Activated CD8-positive, alpha-beta memory T cell treated with anti-CD3 and anti-CD28 coated beads for 36 hours (primary cell): ENCODE data around the gene SORCS1. TPM values are rescaled to one million over a fixed set of nuclear protein-coding genes. Genes with fewer than 3 reads are reported as not detected.

Experiments used
- CTCF ChIA-PET: fragments of 350-600 bp; sonication (Branson Sonifier 250); formaldehyde crosslinking; loops from one replicate; lab custom pipeline; 2021; ENCODE audit warnings: antibody characterized with exemption; lab: Charles Lee
- POLR2A ChIA-PET: fragments of 350-600 bp; sonication (Branson Sonifier 250); formaldehyde crosslinking; loops from one replicate; lab custom pipeline; 2021; ENCODE audit warnings: antibody characterized with exemption; lab: Charles Lee
- total RNA-seq, 2 experiments: library from RNA; stranded (reverse); gene quantifications; one replicate each; pipeline ENCODE4 v1.2.3, GENCODE V29; 2021

The SORCS1 gene
- total RNA-seq, 2 experiments from 2014 or later, result not detected

DNA sequence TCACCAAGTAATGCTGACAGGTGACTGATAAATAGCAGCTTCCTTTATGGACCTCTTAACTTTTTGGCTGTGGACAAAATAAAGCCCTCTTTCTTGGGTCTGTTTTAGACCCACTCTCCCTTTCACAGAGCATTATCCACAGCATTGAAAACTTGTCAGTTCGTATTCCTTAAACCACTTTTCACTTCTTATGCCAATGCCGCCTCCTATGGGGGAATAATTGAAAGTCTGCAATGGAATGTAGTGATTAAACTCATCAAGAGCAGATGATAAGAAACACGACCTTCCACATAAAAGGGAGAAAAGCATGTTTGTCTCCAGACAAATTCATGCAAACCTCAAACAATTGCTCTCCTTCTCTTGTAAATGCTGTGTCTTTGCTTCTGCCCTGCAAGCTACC, 153.4 kb downstream of the SORCS1 start:
- ChIA-PET CTCF (no interaction called here), POLR2A (no interaction called here)

DNA sequence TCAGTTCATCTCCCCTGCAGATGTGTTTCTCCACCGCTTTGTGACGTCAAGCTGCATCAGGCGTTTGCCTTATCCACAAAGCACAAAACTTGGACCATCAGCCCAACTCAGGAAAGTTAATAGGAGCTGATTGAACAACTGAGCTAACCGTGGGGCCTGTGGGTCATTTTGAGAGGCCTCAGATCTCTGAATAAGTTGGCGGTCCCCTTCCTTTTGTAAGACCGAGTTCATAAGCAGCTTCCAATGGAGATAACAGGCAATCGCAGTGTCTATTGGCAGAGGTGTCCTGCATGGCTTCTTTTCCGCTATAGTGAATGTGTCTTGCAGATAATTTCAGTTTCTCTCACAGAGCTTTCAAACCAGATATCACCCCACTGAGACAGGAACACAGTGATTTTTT, 154.0 kb downstream of the SORCS1 start:
- ChIA-PET CTCF (no interaction called here), POLR2A (no interaction called here)

GRCh38 chr10:107004362-107004761, 160.1 kb downstream of the SORCS1 start:
- ChIA-PET CTCF (no interaction called here), POLR2A (no interaction called here)

GRCh38 chr10:107002068-107002467, 162.4 kb downstream of the SORCS1 start:
- ChIA-PET POLR2A (no interaction called here), CTCF (no interaction called here)

DNA sequence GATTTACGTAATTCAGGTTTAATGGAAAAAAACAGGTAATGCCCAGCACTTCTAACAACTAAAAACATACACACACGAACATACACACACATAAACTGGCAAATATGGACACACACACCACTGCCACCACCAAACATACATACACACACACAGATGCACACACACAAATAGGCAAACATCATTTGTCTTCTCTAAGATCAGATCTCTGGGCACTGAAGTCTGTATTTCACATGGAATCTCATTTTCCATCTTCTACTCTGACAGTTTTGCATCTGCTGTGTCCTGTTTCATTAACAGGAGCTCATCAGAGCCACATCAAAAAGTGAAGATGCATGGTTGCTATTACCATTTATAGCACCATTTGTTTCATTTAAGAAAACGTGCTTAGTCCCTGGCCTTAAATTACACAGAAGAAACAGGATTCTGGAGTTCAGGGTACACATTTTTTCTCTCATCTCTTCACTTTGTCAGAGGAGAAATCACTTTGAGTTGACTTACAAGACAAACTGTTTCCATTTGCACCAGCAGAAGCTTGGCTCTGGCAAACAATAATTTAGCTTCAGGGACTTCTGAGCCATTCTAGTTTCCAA, 165.3 kb downstream of the SORCS1 start:
- ChIA-PET CTCF (no interaction called here), POLR2A (no interaction called here)

- ChIA-PET CTCF (no interaction called here), POLR2A (no interaction called here)
These were observed 166.8 kb downstream of the SORCS1 start for GRCh38 chr10:106997721-106998120.

DNA sequence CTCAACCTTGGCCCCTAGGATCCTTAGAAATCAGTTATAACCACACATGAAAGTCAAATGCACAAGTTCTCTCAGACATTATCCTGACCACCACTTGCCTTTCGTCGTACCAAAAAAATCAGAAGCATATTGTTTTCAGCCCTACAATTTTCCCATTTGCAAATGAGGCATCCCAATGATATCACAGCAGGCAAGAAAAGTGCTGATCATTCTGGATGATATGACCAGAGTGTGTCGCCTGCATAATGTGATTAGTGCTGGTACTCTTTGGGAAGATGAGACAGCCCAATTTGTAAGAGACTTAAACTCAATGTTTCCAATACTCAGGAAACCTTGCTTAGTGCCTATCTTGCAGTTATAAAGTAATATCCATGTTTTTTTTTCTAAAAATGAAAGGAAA, 168.0 kb downstream of the SORCS1 start:
- CTCF ChIA-PET, result no interaction called here

DNA sequence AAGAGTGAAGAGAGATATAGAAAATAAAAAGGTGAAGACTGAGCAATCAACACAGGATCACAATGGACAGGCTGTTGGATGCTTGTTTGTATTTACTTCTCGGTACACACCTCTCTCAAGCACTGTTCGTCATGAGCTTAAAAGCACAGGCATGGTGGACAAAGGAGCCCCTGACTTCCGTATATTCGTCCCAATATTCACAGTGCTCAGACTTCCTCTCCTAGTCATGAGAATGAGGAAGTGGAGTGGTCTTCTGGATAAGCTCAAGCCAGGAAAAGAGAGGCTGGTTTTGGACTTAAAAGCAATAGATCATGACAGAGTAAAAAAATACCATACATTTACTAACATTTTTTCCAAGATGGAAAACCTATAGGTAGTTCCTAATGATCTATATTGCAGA, 172.5 kb downstream of the SORCS1 start:
- ChIA-PET CTCF (no interaction called here), POLR2A (no interaction called here)

More for the DNA sequence above, 168.0 kb downstream of the SORCS1 start:
- POLR2A ChIA-PET, result no interaction called here

DNA sequence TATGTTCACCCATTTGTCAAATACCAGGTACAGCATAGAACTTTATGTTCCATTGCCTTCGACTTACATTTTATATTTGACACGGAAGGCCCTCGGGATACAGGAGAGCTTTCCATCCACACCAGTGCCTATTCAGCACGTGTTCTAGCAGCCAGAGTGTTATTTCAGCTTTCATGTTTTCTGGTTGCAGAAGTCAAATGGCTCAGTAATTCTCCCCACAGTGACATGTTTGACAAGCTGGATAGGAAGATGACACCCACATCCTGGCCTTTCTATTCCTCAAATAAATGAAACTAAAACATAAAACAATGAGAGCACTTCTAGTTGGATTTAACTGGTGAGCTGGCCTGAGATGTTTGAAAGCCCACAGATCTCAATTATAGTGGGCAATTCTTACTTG, 173.4 kb downstream of the SORCS1 start:
- ChIA-PET CTCF (no interaction called here), POLR2A (no interaction called here)

DNA sequence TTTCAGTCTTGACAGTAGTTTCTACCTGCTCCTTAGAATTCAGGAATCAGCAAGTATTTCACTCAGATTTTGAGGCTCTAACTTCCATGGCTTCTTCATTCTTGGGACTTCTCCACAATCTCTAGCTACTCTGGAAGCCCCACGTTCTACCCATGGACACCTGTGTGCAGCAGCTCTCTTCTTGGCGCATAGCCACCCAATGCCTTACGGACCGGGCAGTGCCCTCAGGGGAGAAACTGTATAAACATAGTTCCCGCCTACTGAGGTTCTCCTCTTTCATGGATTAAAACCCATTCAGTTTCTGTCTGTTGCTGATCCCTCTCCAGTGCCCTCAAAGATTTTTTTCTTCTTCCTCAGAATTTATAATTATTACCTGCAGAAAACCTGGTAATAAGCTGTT, 177.1 kb downstream of the SORCS1 start:
- ChIA-PET POLR2A (no interaction called here), CTCF (no interaction called here)

DNA sequence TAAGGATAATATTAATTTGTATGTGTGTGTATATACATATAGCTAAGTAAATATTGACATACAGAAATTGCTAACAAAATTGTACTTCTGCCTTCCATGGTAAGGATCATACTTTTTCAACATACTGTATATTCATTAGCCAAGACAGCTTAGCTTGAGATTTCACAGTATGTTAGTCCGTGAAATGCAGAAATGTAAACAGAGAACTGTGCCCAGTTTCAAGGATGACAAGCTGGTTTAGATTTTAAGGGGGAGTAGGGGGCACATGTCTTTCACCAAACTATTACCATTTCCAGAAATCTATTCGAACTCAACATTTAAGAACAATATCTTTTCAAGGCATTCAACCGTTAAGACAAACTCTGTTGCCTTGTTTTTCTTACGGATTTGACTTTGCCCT, 182.2 kb downstream of the SORCS1 start:
- POLR2A ChIA-PET, result no interaction called here
- CTCF ChIA-PET, result no interaction called here

- ChIA-PET CTCF (no interaction called here), POLR2A (no interaction called here)
These were observed 182.9 kb downstream of the SORCS1 start for GRCh38 chr10:106981452-106982075.

GRCh38 chr10:106980495-106981451, 183.7 kb downstream of the SORCS1 start:
- POLR2A ChIA-PET, result no interaction called here
- CTCF ChIA-PET, result no interaction called here

- ChIA-PET CTCF (no interaction called here), POLR2A (no interaction called here)
These were observed 185.8 kb downstream of the SORCS1 start for GRCh38 chr10:106978756-106979155.

DNA sequence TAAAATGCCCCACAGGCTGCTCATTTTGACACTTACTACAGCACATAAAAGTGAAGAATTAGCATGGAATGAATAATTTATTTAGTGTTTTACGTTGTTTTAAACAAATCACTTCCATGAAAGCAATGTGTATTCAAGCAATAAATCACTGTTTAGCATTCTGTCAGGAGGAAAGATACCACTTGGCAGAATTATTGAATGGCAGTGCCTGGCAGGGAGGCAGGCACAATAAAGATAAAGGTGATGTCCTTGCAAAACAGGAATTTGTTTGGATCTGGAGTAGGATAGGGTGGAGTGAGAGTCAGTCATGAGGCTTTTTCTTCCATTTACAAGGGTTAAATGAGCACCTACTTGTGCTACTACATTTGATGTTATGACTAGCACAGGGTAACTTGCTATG, 190.8 kb downstream of the SORCS1 start:
- ChIA-PET POLR2A (no interaction called here), CTCF (no interaction called here)

GRCh38 chr10:106973288-106973687, 191.2 kb downstream of the SORCS1 start:
- ChIA-PET POLR2A (no interaction called here), CTCF (no interaction called here)

DNA sequence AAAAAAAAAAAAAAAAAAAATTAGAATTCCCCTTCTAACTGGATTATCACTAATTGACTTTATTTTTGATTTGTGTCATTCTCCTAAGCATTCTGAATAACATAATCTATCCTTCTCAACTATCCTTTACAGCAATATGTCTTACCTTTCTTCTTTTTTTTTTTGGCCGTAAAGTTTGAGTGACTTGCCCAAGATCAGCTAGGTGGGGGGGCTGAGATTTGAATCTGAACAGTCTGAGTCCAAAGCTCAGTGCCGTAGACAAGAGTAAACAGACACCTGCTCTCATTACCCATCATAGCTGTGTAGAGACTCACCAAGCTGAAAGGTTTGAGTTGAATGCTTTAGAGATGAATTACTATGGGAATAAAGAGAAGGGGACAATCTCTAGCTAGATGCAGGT, 192.1 kb downstream of the SORCS1 start:
- POLR2A ChIA-PET, result no interaction called here
- CTCF ChIA-PET, result no interaction called here

- ChIA-PET CTCF (no interaction called here), POLR2A (no interaction called here)
These were observed 193.1 kb downstream of the SORCS1 start for GRCh38 chr10:106971411-106971831.

- ChIA-PET CTCF (no interaction called here), POLR2A (no interaction called here)
These were observed 197.1 kb downstream of the SORCS1 start for GRCh38 chr10:106967452-106967851.

DNA sequence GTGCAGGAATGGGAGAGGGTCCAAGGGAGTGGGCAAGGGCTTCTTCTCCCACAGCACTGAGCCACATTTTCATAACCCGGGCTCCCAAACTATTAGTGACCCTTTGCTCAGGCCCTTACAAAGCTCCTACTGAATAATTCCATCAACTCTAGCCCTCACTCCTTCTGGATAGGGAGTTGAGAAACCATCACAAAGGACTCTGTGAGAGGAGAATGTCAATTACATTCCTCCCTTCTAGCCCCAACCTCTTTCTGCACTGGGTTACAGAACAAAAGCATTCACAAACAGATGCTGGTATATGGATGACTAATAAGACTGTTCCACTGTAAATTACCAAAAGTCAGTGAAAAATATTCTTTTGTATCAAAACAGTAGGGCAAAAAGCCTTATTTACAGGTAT, 203.7 kb downstream of the SORCS1 start:
- ChIA-PET CTCF (no interaction called here), POLR2A (no interaction called here)

DNA sequence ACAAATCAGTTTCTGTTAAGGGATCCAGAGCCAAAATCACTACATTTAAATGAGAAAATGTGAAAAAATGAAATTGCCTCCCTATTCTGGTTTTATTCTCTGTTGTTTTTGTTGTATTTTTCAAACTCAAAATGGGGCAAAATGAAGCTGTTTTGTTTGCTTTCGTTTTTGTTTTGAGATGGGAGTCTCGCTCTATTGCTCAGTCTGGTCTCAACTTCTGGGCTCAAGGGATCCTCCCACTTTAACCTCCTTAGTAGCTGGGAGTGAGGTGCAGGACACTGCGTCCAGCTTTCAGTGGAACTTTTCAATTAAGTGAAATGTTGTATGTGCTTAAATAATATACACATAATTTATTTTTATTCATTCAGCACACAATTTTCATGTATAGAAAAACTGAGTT, 205.0 kb downstream of the SORCS1 start:
- ChIA-PET CTCF (no interaction called here), POLR2A (no interaction called here)
